NCI-H82 treated with DMSO at 0.1 percent for 48 hours (cell line): ENCODE measurements around the gene TBC1D8.

Experiments
- DNase-seq: peaks from one replicate; lab custom pipeline; 2025; ENCODE audit not compliant: unreplicated experiment; lab: John Stamatoyannopoulos, UW

TBC1D8 gene

DNA sequence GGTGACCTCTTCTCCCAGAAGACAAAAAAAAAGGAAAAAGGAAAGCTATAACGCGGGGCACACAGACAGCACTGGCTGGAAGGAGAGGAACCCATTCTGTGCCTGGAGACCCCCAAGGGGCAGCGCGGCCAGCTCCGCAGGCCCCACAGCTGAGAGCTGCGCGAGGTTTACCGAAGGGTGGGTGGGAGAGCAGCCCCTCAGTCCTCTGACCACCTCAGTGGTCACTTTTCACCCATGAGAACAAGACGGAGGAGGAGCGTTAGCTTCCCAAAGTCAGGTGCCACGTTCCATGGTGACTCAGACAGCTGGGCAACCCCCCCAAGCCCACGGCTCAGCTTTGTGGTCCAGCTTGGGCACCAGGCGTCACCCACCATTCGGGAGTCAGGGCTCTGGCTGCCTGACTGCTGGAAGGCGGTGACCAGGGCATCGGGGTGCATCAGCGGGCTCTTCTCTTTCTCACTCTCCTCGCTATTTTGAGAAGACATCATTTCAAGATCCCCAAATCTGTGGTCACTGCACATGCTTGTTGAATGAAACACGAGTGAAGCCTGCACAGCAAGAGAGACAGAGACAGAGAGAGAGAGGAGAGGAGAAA, 113.9 kb downstream of the TBC1D8 start:
- DNase-seq, result no peak

DNA sequence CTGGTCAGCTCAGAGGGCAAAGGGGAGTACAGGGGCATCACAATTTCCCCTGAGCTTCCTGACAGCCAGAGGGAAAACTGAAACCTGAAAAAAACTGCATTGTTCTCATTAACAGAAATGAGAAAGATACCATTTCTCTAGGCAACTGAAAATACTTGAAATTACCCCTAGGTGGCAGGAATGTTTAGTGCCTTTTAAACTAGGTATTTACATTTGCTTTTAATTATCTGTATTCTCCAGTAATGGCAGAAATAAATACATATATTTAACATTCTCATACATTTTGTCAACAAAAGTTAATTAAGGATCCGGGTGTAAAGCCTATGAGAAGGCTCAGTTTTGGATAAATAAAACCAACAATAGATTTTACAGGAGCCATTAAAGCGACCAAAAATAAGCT, 114.6 kb downstream of the TBC1D8 start:
- DNase-seq, result no peak

DNA sequence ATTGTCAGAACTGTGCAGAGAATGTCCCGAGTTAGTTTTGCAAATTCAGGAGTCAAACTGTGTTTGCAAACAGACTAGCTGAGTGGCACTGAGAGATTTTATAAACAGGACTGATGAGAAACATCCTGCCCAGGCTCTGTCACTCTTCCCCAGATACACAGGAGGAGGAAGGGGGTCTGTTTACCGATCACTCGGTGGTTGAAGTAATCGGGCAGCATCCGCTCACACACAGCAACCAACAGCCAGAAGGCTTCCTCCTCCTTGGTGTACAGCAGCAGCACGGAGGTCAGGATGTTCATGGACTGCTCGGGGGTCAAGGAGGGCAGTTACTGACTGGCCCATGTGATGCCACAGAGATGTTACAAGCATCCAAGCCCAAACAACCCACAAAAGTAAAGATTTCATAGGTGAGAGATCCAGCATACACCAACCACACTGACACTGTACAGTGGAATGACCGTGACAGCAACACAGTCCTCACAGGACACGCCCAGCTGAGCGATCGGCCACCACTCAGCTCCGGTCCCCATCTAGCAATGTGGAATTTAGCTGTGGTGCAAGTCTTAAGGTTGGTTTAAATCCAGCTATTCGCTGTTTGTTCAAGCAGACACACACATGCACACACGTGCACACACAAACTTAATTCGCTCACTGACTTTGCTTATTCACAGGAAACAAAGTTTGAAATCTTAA, 119.0 kb downstream of the TBC1D8 start:
- no peak for DNase-seq

DNA sequence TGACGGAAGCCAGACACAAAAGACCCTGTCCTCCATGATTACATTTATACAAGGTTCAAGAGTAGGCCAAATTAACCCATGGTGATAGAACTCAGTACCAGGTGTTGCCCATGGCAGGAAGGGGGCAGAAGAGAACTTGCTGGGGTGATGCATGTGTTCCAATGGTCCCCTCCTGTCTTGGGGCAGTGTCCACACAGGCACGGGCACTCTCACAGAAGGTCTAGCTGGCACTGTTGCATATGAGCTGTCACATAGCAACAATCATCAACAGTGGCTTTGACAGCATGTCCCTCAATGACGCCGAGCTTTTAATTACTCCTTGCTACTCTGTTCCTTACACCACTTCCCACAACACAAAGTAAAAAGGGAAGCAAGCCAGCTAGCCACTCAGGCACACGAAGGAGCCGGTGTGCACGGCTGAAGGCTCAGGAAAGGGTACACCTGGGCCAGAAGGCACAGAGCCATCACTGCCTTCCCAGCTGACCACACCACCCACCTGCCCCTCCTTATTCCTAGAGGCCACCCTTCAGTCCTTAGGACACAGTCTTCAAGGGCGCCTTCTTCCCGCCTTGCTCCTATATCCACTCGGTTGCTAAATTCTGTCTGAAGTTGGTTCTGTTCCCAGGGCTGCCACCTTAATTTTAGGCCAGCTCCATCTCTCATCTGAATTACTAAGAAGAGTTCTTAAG, 120.2 kb downstream of the TBC1D8 start:
- no peak for DNase-seq

DNA sequence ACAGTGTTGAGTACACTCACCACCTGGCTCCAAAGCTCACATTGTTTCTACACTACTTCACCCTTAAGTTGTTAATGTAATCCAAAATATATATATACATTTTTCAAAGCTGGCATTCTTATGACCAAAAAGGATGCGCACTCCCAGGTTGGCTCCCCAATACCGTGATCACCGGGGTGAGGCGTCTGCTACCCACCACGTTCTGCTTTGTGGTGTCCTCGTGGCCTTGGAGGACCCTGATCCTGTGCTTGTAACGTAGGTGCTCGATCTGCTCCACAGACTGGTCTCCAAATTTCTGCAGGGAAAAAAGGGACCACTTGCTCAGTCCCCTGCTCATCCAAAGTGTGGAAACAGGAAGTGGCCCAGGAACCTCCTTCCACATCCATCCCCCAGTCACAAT, 123.3 kb downstream of the TBC1D8 start:
- DNase-seq, result no peak

DNA sequence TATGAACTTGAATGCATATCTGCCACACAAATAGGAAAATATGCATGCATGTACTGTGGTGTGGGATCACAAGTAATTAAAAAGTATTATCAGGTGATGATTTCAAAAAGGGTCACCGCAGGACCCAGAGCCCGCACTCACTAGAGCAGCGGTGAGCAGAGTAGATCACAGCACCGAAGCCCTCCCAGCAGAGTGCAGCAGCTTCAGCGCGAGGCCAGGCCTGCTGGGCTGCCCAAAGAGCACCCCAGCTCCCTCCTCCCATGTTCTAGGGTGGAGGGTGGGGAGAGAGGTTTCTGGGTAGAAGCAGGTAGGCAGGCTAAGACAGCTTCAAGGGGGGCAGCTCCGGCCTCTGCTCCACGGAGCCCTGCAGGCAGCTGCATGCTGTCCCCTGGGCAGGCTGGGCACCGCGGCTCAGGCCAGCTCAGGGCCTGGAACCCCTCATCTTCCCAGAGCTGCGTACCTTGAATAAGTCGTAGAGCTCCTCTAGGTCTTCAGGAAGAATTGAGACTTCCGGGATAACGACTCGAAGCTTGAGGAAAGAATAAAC, 124.2 kb downstream of the TBC1D8 start:
- no peak for DNase-seq

DNA sequence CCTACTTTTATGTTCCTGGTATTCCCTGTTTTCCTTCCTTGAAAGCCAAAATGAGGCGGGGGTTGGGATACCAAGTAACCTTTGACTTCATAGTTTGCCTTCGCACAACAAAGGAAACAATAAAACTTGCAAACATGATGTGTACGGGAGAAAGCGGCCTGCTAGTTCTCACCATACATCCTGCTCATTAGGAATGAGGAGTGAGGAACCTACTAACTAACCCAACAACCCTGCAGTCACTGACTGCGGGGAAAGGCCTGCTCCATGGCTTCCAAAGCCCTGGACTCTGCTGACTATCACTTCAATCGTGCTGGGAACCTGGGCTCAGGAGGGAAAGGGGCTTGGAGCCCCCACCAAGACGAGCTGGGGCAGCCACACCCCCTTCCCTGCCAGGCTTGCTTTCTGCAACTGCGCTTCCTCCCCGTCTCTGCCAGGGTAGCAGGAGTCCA, 124.9 kb downstream of the TBC1D8 start:
- DNase-seq, result no peak

DNA sequence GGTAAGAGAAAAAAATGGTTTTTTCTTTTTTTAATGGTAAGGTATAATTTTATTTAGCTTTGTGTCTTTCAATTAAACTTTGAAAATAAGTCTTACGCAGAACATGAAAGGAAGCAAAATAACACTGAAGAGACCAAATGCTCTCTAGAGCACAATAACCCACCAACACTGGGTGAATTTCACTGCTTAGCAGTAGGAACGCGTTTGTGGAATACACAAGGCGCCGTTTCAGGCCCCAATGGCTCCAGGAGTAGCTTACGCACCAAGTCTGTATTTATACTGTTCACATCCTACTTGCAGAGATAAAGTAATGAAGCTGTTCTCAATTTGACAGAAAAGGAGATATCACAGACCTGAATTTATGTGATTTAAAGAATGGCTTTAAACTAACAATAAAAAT, 125.6 kb downstream of the TBC1D8 start:
- DNase-seq, result no peak

DNA sequence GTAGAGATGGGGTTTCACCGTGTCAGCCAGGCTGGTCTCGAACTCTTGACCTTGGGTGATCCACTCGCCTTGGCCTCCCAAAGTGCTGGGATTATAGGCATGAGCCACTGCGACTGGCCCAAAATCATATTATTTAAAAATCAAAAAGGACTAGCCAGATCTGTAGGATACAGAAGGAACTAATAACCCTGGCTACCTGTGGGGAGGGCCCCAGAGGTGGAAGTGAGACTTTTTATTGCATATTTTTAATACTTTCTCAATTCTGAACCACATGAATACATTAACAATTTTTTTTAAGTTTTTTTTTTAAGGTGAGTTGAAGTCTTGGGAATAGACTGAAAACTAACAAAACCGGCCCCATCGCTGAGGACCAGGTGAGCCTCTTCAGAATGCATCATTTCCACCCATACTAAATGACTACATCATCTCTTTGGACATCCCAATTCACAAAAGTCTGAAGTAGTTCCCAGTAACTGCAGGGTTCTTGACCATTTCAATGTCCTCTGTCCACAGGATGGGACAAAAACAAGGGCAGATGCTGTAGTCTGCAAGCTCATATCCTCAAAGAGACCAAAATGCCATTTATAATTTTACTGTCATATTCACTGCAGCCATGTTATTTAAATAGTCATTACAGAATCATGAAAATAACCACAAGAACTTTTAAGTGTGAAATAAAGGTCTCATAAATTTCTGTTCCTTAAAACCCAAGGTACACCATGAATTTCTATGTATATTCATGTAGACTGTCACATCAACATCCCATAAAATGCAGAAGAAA, 127.7 kb downstream of the TBC1D8 start:
- DNase-seq, result no peak

DNA sequence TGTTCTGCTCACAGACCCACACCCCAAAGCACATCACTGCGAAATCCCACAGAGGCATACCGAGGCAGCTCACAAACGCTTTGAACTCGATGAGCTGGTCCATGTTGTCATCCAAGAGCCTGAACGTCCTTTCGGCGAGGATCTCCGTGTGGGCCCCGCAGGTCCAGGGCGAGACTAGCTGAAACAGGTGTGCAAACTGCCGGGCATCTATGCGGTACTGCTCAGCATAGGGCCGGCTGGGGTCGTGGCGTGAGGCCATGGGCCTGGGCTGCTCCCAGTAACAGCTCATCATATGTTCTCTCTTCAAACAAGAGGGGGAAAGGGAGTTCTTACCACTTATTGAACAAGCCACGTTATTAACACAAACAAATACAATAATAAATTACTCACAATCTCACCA, 129.0 kb downstream of the TBC1D8 start:
- no peak for DNase-seq

DNA sequence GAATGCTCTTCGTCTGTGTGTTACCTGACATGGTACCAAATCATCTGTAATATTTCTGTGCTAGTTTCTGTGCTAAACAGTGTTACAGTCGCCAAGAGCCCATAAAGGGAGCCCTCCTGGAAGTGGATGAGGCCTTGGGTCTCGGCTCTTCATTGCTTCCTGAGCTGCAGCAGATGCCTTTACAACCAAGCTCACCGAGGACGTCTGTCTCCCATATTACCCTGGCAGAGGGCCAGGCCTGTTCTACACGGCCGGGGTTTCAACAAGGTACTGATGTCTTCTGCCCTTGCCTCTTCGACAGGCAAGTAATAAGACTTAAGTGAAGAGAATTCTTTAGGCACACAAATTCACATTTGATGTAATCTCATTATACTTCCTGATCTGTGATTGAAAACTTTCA, 132.2 kb downstream of the TBC1D8 start:
- peak; percentile 1 for DNase-seq

DNA sequence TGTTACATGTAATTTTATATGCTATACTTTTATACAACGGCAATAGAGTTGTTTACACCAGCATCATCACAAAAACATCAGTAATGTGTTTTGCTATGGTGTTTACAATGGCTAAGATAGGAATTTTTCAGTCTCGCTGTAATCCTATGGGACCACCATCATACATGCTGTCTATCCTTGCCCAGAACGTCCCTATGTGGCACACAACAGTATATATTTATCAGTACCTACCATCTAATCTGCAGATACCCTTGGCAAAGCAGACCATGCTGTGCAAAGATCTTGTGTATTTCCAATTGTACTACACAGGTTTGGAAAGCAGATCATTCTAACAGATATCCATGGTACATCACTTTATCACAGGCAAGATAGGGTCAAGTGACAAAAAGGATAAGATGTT, 133.8 kb downstream of the TBC1D8 start:
- DNase-seq, result no peak

DNA sequence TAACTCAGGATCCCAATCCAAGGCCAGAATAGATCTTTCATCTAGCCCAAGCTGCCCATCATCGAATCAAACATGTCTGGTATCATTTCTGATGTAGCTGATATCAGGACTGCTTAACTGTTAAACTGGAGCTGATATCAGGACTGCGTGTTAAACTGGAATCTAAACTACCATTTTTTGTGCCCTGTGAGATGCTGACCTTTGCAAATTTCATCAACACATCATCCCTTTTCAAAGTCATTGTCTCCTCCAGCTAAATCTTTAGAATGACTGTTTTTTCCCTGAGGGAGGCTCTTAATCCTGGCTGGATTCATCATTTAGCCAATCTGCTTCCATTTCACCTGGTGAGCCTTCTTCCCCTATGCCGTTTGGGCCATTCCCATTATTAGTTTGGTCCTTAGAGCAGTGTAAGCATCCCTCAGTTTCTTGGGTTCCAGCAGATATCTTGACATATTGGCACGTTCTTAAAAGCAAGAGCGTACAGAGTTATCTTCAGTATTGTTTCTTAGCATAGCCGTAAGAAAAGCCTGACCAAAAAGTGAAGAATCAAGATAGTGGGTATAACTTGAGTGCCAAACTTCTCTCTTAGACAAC, 136.8 kb downstream of the TBC1D8 start:
- no peak for DNase-seq

DNA sequence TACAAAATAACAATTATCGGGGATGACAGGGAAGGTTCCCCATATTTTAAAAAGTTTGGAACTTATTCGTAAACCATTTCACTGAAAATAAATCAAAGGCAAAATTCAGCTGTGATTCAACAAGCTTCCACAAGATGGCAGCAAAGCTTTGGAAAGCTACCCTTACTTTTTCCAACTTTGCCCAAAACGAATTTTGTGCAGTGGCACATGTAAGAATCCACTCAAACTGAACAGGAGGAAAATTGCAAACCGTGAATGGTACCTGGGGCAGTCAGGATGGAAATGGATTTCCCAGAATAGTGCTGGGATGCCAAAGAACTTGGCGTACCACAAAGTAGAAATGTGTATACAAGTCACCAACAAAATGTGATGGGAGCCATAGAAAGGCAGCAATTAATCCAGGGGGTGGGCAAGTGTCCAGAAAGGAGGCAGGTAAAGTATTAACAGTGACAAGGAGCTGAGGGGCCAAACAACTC, 138.4 kb downstream of the TBC1D8 start:
- DNase-seq, result no peak

DNA sequence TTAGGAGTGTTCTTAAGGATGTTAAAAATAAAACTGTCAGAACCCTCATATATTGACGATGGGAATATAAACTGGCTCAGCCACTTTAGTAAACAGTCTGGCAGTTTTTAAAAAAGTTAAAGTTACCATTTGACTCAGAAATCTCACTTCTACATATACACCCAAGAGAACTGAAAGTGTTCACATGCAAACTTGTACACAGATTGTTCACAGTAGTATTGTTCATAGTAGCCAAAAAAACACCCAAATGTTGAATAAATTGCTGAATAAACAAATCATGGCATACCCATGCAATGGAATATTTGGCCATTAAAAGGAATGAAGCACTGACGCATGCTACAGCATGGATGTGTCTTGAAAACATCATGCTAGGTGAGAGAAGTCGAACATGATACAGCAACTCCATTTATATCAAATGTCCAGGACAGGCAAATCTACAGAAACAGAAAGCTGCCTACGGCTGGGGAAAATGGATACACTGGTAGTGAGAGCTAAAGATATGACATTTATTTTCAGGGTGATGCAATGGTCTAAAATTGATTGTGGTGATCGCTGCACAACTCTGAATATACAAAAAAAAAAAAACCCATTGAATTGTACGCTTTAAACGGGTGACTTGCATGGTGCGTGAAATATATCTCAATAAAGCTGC, 139.0 kb downstream of the TBC1D8 start:
- DNase-seq, result no peak

DNA sequence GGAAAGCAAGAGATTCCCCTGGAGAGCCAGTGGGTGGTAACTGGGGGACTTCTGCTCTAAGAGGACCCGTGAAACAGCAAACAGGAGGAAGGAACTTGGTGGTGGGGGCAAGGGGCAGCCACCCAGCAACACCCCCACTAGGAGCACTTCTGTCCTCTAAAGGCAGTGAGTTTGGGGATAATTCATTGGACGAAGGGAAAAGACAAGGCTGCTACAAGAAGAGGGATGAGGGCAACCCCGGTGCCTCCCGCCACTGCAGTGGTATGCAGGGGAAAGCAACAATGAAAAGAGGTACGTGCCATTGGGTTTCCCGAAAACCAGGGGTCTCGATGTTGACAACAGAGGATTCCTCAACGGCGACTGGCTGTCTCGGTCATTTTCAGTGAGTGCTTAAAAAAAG, 140.0 kb downstream of the TBC1D8 start:
- no peak for DNase-seq

DNA sequence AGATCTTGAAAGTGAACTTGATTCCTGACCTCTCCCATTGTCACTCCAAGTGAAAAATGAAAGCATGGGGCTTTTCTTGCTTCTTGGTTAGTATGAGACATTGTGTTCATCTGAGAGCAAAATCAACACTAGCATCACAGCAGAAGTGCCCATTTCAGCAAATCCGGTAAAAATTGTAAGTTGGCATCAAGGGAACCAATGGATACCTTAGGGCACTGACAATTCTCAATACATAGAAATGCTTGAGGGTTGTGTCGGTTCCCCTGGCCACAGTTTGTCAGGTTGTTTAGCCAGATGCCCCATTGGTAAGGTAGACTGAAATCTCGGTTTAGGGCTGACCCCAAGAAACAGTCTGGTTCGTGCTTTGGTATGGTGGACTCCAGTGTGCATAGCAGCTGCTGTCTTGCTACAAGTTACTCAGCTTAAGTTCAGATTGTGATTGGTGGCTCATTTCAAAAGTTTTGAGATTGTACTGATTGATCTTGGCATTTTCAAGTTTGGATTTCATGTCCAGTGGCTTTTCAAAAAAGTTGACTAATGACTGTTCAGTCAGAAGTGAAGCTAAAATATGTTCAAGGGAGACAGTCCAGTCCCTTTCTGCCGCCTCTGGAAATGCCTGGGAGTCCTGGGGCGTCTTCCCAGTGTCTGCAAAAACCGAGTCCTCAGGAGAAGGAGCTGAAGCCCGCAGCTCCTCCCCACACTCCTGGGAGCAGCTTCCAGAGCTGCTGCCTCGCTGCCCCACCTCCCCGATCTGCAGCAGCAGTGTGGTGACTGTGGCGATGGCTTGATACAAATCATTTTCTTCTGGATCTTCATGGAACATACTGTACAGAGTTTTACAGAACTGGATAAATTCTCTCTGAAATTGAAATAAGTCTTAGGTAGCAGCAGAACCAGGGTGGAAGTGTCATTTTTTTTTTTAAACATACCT, 143.5 kb downstream of the TBC1D8 start:
- DNase-seq, result no peak

DNA sequence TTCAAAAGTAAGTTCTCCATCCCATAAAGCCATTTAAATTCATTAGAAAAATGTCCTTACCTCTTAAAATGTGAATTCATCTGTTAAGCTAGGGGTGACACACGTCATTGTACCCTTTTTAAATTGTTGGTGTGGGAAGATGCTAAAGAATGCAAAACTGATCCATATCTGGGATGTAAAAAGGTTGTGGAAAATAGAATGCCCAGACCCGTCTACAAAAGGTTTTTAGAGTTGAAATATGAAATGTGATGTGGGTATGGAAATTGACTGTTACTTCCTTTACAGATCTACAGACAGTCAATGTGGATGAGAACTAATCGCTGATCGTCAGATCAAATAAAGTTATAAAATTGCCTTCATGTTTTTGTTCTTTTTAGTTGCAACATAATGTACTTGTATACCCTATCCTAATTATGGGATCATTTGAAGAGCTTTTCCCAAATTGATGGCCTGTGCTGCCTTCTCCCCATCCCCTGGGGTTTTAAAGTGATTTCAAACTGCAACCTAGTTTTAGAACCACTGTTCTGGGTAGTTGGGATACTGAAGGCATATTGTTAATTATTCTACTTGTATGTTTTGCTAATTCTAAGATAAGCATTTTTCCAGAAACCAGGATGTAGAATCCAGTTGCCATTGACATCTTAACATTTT, 145.0 kb downstream of the TBC1D8 start:
- DNase-seq, result no peak
